IMR-90 (cell line): ENCODE measurements around the gene TM4SF5. TPM values are rescaled to one million over a fixed set of nuclear protein-coding genes. Genes with fewer than 3 reads are reported as not detected.

Source experiments
- ATAC-seq: fragments of 200-7000 bp; cut with Tn5 transposase; 2 replicates; pipeline ENCODE4 v1.9.1; 2020; ENCODE audit warnings: low read depth, mild to moderate bottlenecking, moderate library complexity
- BruUV-seq: library from RNA; stranded (reverse); fragments of 400-500 nt; replicated peaks from 2 replicates; lab custom pipeline; 2021; lab: Mats Ljungman, UMichigan
- CTCF ChIA-PET: fragments of 300-600 bp; formaldehyde crosslinking; extraction: SDS; loops from one replicate; lab custom pipeline; 2021; ENCODE audit warnings: antibody characterized with exemption; lab: Yijun Ruan, JAX
- POLR2A ChIA-PET: fragments of 300-600 bp; sonication (Branson Sonifier 250); formaldehyde crosslinking; loops from one replicate; lab custom pipeline; 2022; ENCODE audit warnings: antibody characterized with exemption; ENCODE audit not compliant: unreplicated experiment; lab: Charles Lee
- DNase-seq: peaks from one replicate; pipeline ENCODE4 v3.0.0; 2013
- H2AFZ ChIP-seq: replicated peaks from 2 replicates; pipeline ENCODE3; 2013; ENCODE audit warnings: low read length, mild to moderate bottlenecking; ENCODE audit not compliant: poor library complexity
- H2AK5ac ChIP-seq: 2 replicates; pipeline ENCODE4 v1.6.1; 2013; ENCODE audit warnings: low read depth, low read length, inconsistent platforms
- H2AK9ac ChIP-seq: replicated peaks from 2 replicates; pipeline ENCODE3; 2013; ENCODE audit warnings: mild to moderate bottlenecking, low read depth, low read length, moderate library complexity; ENCODE audit not compliant: poor library complexity
- H2BK120ac ChIP-seq: 2 replicates; pipeline ENCODE4 v1.6.1; 2013; ENCODE audit warnings: low read depth, low read length, inconsistent platforms
- H2BK15ac ChIP-seq: 3 replicates; pipeline ENCODE4 v1.6.1; 2013; ENCODE audit warnings: low read depth, low read length, inconsistent platforms
- H2BK20ac ChIP-seq: 2 replicates; pipeline ENCODE4 v1.6.1; 2013; ENCODE audit warnings: low read depth, mild to moderate bottlenecking, inconsistent platforms, low read length, moderate library complexity
- H2BK5ac ChIP-seq: 2 replicates; pipeline ENCODE4 v1.6.1; 2013; ENCODE audit warnings: mild to moderate bottlenecking, low read depth, low read length, inconsistent platforms; ENCODE audit not compliant: poor library complexity, severe bottlenecking
- H3K14ac ChIP-seq: replicated peaks from 2 replicates; pipeline ENCODE4 v1.6.1; 2013; ENCODE audit warnings: low read depth, low read length, inconsistent platforms
- H3K18ac ChIP-seq: 2 replicates; pipeline ENCODE4 v1.6.1; 2013; ENCODE audit warnings: low read depth, low read length, control low read depth
- H3K23ac ChIP-seq: 2 replicates; pipeline ENCODE4 v1.6.1; 2013; ENCODE audit warnings: low read depth, low read length, inconsistent platforms
- H3K27ac ChIP-seq: 2 replicates; pipeline ENCODE4 v1.5.1; 2013; ENCODE audit warnings: mild to moderate bottlenecking, control low read depth, low read length; ENCODE audit not compliant: insufficient read depth
- H3K27me3 ChIP-seq: 2 replicates; pipeline ENCODE4 v1.6.1; 2013; ENCODE audit warnings: low read length; ENCODE audit not compliant: control insufficient read depth, insufficient read depth
- H3K36me3 ChIP-seq: 2 replicates; pipeline ENCODE4 v1.6.1; 2013; ENCODE audit warnings: low read length, mixed read lengths; ENCODE audit not compliant: control insufficient read depth, insufficient read depth
- H3K4ac ChIP-seq: 2 replicates; pipeline ENCODE4 v1.6.1; 2013; ENCODE audit warnings: low read depth, low read length, inconsistent platforms
- H3K4me1 ChIP-seq: 2 replicates; pipeline ENCODE4 v1.6.1; 2013; ENCODE audit warnings: low read length, mixed read lengths; ENCODE audit not compliant: control insufficient read depth, insufficient read depth
- H3K4me2 ChIP-seq: 2 replicates; pipeline ENCODE4 v1.6.1; 2013; ENCODE audit warnings: low read depth, mild to moderate bottlenecking, control low read depth, low read length, moderate library complexity
- H3K4me3 ChIP-seq: 2 replicates; pipeline ENCODE4 v1.5.1; 2013; ENCODE audit warnings: low read depth, mild to moderate bottlenecking, control low read depth, low read length, moderate library complexity; ENCODE audit not compliant: insufficient read depth
- H3K56ac ChIP-seq: 2 replicates; pipeline ENCODE4 v1.6.1; 2013; ENCODE audit warnings: low read length, inconsistent platforms; ENCODE audit not compliant: insufficient read depth; ENCODE audit errors: extremely low read depth
- H3K79me1 ChIP-seq, 2 experiments: 2 replicates each; pipeline ENCODE4 v1.6.1; 2013; ENCODE audit warnings: low read length in 2 of 2, inconsistent platforms in 1 of 2, low read depth in 1 of 2
- H3K9ac ChIP-seq: 2 replicates; pipeline ENCODE4 v1.6.1; 2013; ENCODE audit warnings: low read depth, low read length, control low read depth
- H3K9me1 ChIP-seq: 2 replicates; pipeline ENCODE4 v1.6.1; 2013; ENCODE audit warnings: low read length, inconsistent platforms; ENCODE audit not compliant: insufficient read depth
- H3K9me3 ChIP-seq: 2 replicates; pipeline ENCODE4 v1.6.1; 2013; ENCODE audit warnings: low read length; ENCODE audit not compliant: control insufficient read depth, insufficient read depth
- H4K20me1 ChIP-seq: 2 replicates; pipeline ENCODE4 v1.6.1; 2013; ENCODE audit warnings: low read length, inconsistent platforms; ENCODE audit not compliant: insufficient read depth
- H4K5ac ChIP-seq: 2 replicates; pipeline ENCODE4 v1.6.1; 2013; ENCODE audit warnings: mild to moderate bottlenecking, low read depth, low read length, control low read depth
- H4K8ac ChIP-seq, 2 experiments: 2 replicates each; pipeline ENCODE4 v1.6.1; 2013; ENCODE audit warnings: low read depth in 2 of 2, low read length in 2 of 2, control low read depth in 1 of 2, inconsistent platforms in 1 of 2
- H4K91ac ChIP-seq: 2 replicates; pipeline ENCODE4 v1.6.1; 2013; ENCODE audit warnings: low read depth, low read length, inconsistent platforms; ENCODE audit not compliant: insufficient read depth
- BHLHE40 ChIP-seq: fragments of 150-350 bp; IDR thresholded peaks from 2 replicates; pipeline ENCODE4 v1.6.1; 2016; ENCODE audit warnings: mild to moderate bottlenecking, low read depth, low read length
- CHD1 ChIP-seq: IDR thresholded peaks from 2 replicates; pipeline ENCODE4 v1.6.1; 2012; ENCODE audit warnings: low read depth, low read length, improper control_type of control experiment
- ELK1 ChIP-seq: fragments of 150-350 bp; IDR thresholded peaks from 2 replicates; pipeline ENCODE4 v1.6.1; 2016; ENCODE audit warnings: low read depth, mild to moderate bottlenecking, low read length, moderate library complexity, borderline replicate concordance
- MAFK ChIP-seq: IDR thresholded peaks from 2 replicates; pipeline ENCODE4 v1.6.1; 2012; ENCODE audit warnings: low read depth, low read length, improper control_type of control experiment
- NFE2L2 ChIP-seq: fragments of 150-350 bp; IDR thresholded peaks from 2 replicates; pipeline ENCODE4 v1.6.1; 2016; ENCODE audit warnings: low read depth, mild to moderate bottlenecking, low read length
- POLR2A ChIP-seq: IDR thresholded peaks from 2 replicates; pipeline ENCODE4 v1.6.1; 2012; ENCODE audit warnings: mild to moderate bottlenecking, low read depth, low read length
- RCOR1 ChIP-seq: IDR thresholded peaks from 2 replicates; pipeline ENCODE4 v1.6.1; 2012; ENCODE audit warnings: mild to moderate bottlenecking, low read length, improper control_type of control experiment; ENCODE audit not compliant: insufficient replicate concordance
- WGBS, 2 experiments: methylation state at CpG; one replicate each; pipeline versions ENCODE4 v1.1.5 to v1.1.7; 2013; ENCODE audit warnings: missing lambda C conversion rate in 2 of 2; ENCODE audit not compliant: insufficient read length in 1 of 2; ENCODE audit errors: extremely low coverage in 2 of 2; 5-methylcytosine and 5-hydroxymethylcytosine counted together
- dilution Hi-C: fragments of 300-500 bp; cut with HindIII; formaldehyde crosslinking; loops from one replicate; pipeline ENCODE4 v1.14.3; 2018; ENCODE audit warnings: low sequenced_read_pairs; ENCODE audit not compliant: unreplicated experiment
- in situ Hi-C: fragments of 300-500 bp; cut with MboI; formaldehyde crosslinking; loops from 3 replicates; pipeline ENCODE4 v1.14.3; 2019; ENCODE audit warnings: low sequenced_read_pairs, inconsistent platforms, mixed read lengths
- intact Hi-C: fragments of 100-400 bp; cut with micrococcal nuclease; formaldehyde crosslinking; loops from 2 replicates; pipeline ENCODE4 v1.10.0; 2022
- polyA plus RNA-seq, 3 experiments: library from polyadenylated mRNA; depleted of rRNA; stranded (reverse); fragments of >200 nt; gene quantifications; 2 replicates each; pipeline ENCODE4 v1.2.3, GENCODE V29; 2012; ENCODE audit warnings: low replicate concordance in 1 of 3
- total RNA-seq: library from RNA; depleted of rRNA; stranded (reverse); fragments of >200 nt; gene quantifications from 2 replicates; pipeline ENCODE4 v1.2.3, GENCODE V29; 2012

The TM4SF5 gene
- total and polyA plus RNA-seq, 2 of the 4 experiments (the other 2 are of a cell fraction): not detected

- no peak overlapping the region for H4K8ac ChIP-seq
- H2BK20ac ChIP-seq: no peak overlapping the region
- H3K14ac ChIP-seq: no peak overlapping the region
- TF ChIP-seq CHD1 (no peak), BHLHE40 (no peak), RCOR1 (no peak), ELK1 (no peak), POLR2A (no peak), NFE2L2 (no peak), MAFK (no peak)
- H3K56ac ChIP-seq: no peak overlapping the region
- no peak overlapping the region for H3K4ac ChIP-seq
- H4K91ac ChIP-seq: no peak overlapping the region
- no TSS peak for BruUV-seq
- WGBS, 2 experiments: 82% methylated on average over 12 of the region's 13 CpGs; no CpG with 5 or more reads in 1 of the 2 experiments
- H3K27ac ChIP-seq: no peak overlapping the region
- intact Hi-C loops (no loop called here), dilution Hi-C loops (no loop called here), in situ Hi-C loops (no loop called here)
- no peak overlapping the region for H2AK9ac ChIP-seq
- H3K9me1 ChIP-seq: 0 out of 2 replicates have a peak, but pooled peaks cover 4% of the 10 kb centered on the region
- no peak overlapping the region for H3K4me3 ChIP-seq
- H3K9ac ChIP-seq: no peak overlapping the region
- no peak overlapping the region for H3K23ac ChIP-seq
- H2BK15ac ChIP-seq: no peak overlapping the region
- no peak overlapping the region for H4K5ac ChIP-seq
- POLR2A ChIA-PET: interaction anchor here (0.6 kb wide), 1 partner anchor 110 kb away, joined by 6 read pairs; no protein-coding TSS in a partner anchor
- no peak overlapping the region for H3K18ac ChIP-seq
- ATAC-seq (no peak), DNase-seq (no peak)
- H3K79me1 ChIP-seq: peaks cover 0 to 25% of the 10 kb centered on the region in 2 experiments; a peak in 3 of 4 replicates
- H3K27me3 ChIP-seq: no peaks in the 10 kb centered on the region
- no peak overlapping the region for H2AK5ac ChIP-seq
- H3K4me2 ChIP-seq: no peak overlapping the region
- peaks cover 11% of the 10 kb centered on the region for H4K20me1 ChIP-seq
- H3K4me1 ChIP-seq: peaks cover 4% of the 10 kb centered on the region; the same call in 1 of the 2 replicates
- no peaks in the 10 kb centered on the region for H3K9me3 ChIP-seq
- no peak overlapping the region for H2BK5ac ChIP-seq
- H2AFZ ChIP-seq: no peak overlapping the region
- H2BK120ac ChIP-seq: no peak overlapping the region
- CTCF ChIA-PET: no interaction called here
- H3K36me3 ChIP-seq: peaks cover 35% of the 10 kb centered on the region
Measured at GRCh38 chr17:4810696-4811290, 39.1 kb downstream of the TM4SF5 start.
